ENCODE results near the gene DTNBP1.
"Not testable (repeated sequence)": the region's sequence is repeated elsewhere in the genome, so short reads cannot be mapped to it uniquely, and the experiment has no call there.

The DTNBP1 gene

GRCh38 chr6:15656145-15656544, 6.7 kb downstream of the DTNBP1 start:
- DNase-seq, result no peak
- H3K27me3 Mint-ChIP-seq (ENCODE audit: low read depth, poor library complexity), result no peaks in the 10 kb centered on the region
- H3K9me3 Mint-ChIP-seq, result no peaks in the 10 kb centered on the region
- H3K4me3 Mint-ChIP-seq, result no peak overlapping the region
- TF ChIP-seq, protein P1, sequence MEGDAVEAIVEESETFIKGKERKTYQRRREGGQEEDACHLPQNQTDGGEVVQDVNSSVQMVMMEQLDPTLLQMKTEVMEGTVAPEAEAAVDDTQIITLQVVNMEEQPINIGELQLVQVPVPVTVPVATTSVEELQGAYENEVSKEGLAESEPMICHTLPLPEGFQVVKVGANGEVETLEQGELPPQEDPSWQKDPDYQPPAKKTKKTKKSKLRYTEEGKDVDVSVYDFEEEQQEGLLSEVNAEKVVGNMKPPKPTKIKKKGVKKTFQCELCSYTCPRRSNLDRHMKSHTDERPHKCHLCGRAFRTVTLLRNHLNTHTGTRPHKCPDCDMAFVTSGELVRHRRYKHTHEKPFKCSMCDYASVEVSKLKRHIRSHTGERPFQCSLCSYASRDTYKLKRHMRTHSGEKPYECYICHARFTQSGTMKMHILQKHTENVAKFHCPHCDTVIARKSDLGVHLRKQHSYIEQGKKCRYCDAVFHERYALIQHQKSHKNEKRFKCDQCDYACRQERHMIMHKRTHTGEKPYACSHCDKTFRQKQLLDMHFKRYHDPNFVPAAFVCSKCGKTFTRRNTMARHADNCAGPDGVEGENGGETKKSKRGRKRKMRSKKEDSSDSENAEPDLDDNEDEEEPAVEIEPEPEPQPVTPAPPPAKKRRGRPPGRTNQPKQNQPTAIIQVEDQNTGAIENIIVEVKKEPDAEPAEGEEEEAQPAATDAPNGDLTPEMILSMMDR (IDR thresholded peaks at IDR 0.05), result no peak
- H3K36me3 Mint-ChIP-seq (ENCODE audit: low read depth), result peaks cover 10% of the 10 kb centered on the region
- H3K4me1 Mint-ChIP-seq, result peaks cover 22% of the 10 kb centered on the region
- H3K27ac Mint-ChIP-seq, result no peak overlapping the region

GRCh38 chr6:15654250-15654649, 8.6 kb downstream of the DTNBP1 start:
- TF ChIP-seq, protein P1 (IDR thresholded peaks at IDR 0.05), result no peak
- no peak overlapping the region for H3K4me3 Mint-ChIP-seq
- peaks cover 11% of the 10 kb centered on the region for H3K36me3 Mint-ChIP-seq (ENCODE audit: low read depth)
- H3K4me1 Mint-ChIP-seq, result peaks cover 12% of the 10 kb centered on the region
- H3K27ac Mint-ChIP-seq, result no peak overlapping the region
- no peaks in the 10 kb centered on the region for H3K9me3 Mint-ChIP-seq
- no peaks in the 10 kb centered on the region for H3K27me3 Mint-ChIP-seq (ENCODE audit: low read depth, poor library complexity)
- no peak for DNase-seq

- H3K4me1 Mint-ChIP-seq, result peaks cover 7% of the 10 kb centered on the region
- no peak overlapping the region for H3K4me3 Mint-ChIP-seq
- TF ChIP-seq, protein P1 (IDR thresholded peaks at IDR 0.05), result no peak
- H3K27ac Mint-ChIP-seq, result no peak overlapping the region
- peaks cover 3% of the 10 kb centered on the region for H3K9me3 Mint-ChIP-seq
- peaks cover 18% of the 10 kb centered on the region for H3K36me3 Mint-ChIP-seq (ENCODE audit: low read depth)
- DNase-seq, result no peak
- no peaks in the 10 kb centered on the region for H3K27me3 Mint-ChIP-seq (ENCODE audit: low read depth, poor library complexity)
Measured at GRCh38 chr6:15653581-15653980, 9.2 kb downstream of the DTNBP1 start.

DNA sequence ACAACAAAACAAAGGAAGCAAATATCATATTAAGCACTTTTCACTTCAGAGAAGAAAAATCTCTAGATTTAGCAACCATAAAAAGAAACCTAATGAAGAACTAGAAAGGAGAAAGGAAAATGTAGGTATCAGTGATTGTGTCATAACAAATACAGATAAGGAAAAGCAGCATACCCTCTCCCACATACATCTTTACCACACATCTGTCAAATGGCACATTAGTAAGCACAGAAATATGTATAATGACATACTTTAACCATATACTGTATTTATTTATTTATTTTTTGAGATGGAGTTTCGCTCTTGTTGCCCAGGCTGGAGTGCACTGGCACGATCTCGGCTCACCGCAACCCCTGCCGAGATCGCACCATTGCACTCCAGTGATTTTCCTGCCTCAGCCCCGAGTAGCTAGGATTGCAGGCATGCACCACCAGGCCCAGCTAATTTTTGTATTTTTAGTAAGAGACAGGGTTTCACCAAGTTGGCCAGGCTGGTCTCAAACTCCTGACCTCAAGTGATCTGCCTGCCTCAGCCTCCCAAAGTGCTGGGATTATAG, 12.7 kb downstream of the DTNBP1 start:
- Mint-ChIP-seq H3K9me3 (peaks cover 34% of the 10 kb centered on the region), H3K36me3 (ENCODE audit: low read depth) (peaks cover 53% of the 10 kb centered on the region)
- not testable (repeated sequence) for H3K4me1 Mint-ChIP-seq; H3K27ac Mint-ChIP-seq; H3K27me3 Mint-ChIP-seq (ENCODE audit: low read depth, poor library complexity); H3K4me3 Mint-ChIP-seq; DNase-seq

GRCh38 chr6:15644904-15645303, 17.9 kb downstream of the DTNBP1 start:
- Mint-ChIP-seq H3K27me3 (ENCODE audit: low read depth, poor library complexity) (no peaks in the 10 kb centered on the region), H3K4me3 (no peak overlapping the region), H3K27ac (no peak overlapping the region), H3K4me1 (no peaks in the 10 kb centered on the region), H3K9me3 (peaks cover 80% of the 10 kb centered on the region), H3K36me3 (ENCODE audit: low read depth) (peaks cover 95% of the 10 kb centered on the region)
- TF ChIP-seq, protein P1 (IDR thresholded peaks at IDR 0.05), result no peak
- DNase-seq, result no peak

GRCh38 chr6:15643542-15643941, 19.3 kb downstream of the DTNBP1 start:
- H3K4me1 Mint-ChIP-seq, result no peaks in the 10 kb centered on the region
- H3K27me3 Mint-ChIP-seq (ENCODE audit: low read depth, poor library complexity), result no peaks in the 10 kb centered on the region
- peaks cover 98% of the 10 kb centered on the region for H3K36me3 Mint-ChIP-seq (ENCODE audit: low read depth)
- H3K9me3 Mint-ChIP-seq, result peaks cover 84% of the 10 kb centered on the region
- no peak overlapping the region for H3K27ac Mint-ChIP-seq
- TF ChIP-seq, protein P1 (IDR thresholded peaks at IDR 0.05), result no peak
- H3K4me3 Mint-ChIP-seq, result no peak overlapping the region
- DNase-seq, result no peak

Measured in nephron progenitor cell (in vitro differentiated cells).